SJSA1 (cell line): Measurements from ENCODE around the gene MSI1. TPM values are rescaled to one million over a fixed set of nuclear protein-coding genes. Genes with fewer than 3 reads are reported as not detected.
A peak's percentile ranks its signal among the peaks of the same experiment; 100 is the strongest.

ENCODE experiments used
- DNase-seq, 2 experiments: peaks; one replicate each; pipeline ENCODE4 v3.0.0-alpha.2; 2015 to 2020; ENCODE audit warnings: low spot score in 2 of 2, low read depth in 1 of 2
- H3K27ac ChIP-seq: fragments of 250-450 bp; sonication (Bioruptor Pico); 2 replicates; pipeline ENCODE4 v1.5.1; 2020; ENCODE audit warnings: mild to moderate bottlenecking, moderate library complexity
- H3K27me3 ChIP-seq: fragments of 250-450 bp; sonication (Bioruptor Pico); replicated peaks from 2 replicates; pipeline ENCODE4 v1.5.1; 2020; ENCODE audit warnings: mild to moderate bottlenecking, moderate library complexity
- H3K36me3 ChIP-seq: fragments of 250-450 bp; sonication (Bioruptor Pico); 2 replicates; pipeline ENCODE4 v1.5.1; 2020; ENCODE audit warnings: mild to moderate bottlenecking
- H3K4me1 ChIP-seq: fragments of 250-450 bp; sonication (Bioruptor Pico); replicated peaks from 2 replicates; pipeline ENCODE4 v1.6.1; 2021; ENCODE audit warnings: mild to moderate bottlenecking
- H3K4me3 ChIP-seq: fragments of 250-450 bp; sonication (Bioruptor Pico); 2 replicates; pipeline ENCODE4 v1.5.1; 2020; ENCODE audit warnings: mild to moderate bottlenecking
- H3K9me3 ChIP-seq: fragments of 250-450 bp; sonication (Bioruptor Pico); replicated peaks from 2 replicates; pipeline ENCODE4 v1.5.1; 2020; ENCODE audit warnings: mild to moderate bottlenecking
- total RNA-seq: library from RNA; depleted of rRNA; stranded (reverse); fragments of >200 nt; shearing (Covaris generic); gene quantifications from 2 replicates; pipeline ENCODE4 v1.2.3, GENCODE V29; 2014

MSI1 gene
- total RNA-seq, 1 experiment from 2014 or later: not detected

GRCh38 chr12:120356567-120357030 is 12.4 kb downstream of the MSI1 start:
- H3K9me3 ChIP-seq: no peaks in the 10 kb centered on the region
- H3K27ac ChIP-seq: no peak overlapping the region
- no peaks in the 10 kb centered on the region for H3K36me3 ChIP-seq
- DNase-seq: peak; percentile 83 to 96
- H3K4me3 ChIP-seq: no peak overlapping the region
- peaks cover 5% of the 10 kb centered on the region; the same call in 1 of the 2 replicates for H3K4me1 ChIP-seq
- peaks cover 6% of the 10 kb centered on the region for H3K27me3 ChIP-seq

- Histone ChIP-seq H3K9me3 (no peaks in the 10 kb centered on the region), H3K36me3 (no peaks in the 10 kb centered on the region), H3K4me1 (peaks cover 5% of the 10 kb centered on the region; the same call in 1 of the 2 replicates), H3K27ac (no peak overlapping the region), H3K4me3 (no peak overlapping the region), H3K27me3 (no peaks in the 10 kb centered on the region)
- DNase-seq: no peak
Observed at GRCh38 chr12:120353556-120354317, 15.2 kb downstream of the MSI1 start.

GRCh38 chr12:120353136-120353535 is 15.8 kb downstream of the MSI1 start:
- no peaks in the 10 kb centered on the region for H3K9me3 ChIP-seq
- no peaks in the 10 kb centered on the region for H3K27me3 ChIP-seq
- H3K4me3 ChIP-seq: no peak overlapping the region
- DNase-seq: no peak
- no peak overlapping the region for H3K27ac ChIP-seq
- no peaks in the 10 kb centered on the region for H3K36me3 ChIP-seq
- peaks cover 5% of the 10 kb centered on the region; the same call in 1 of the 2 replicates for H3K4me1 ChIP-seq

GRCh38 chr12:120352117-120352516 is 16.8 kb downstream of the MSI1 start:
- H3K36me3 ChIP-seq: no peaks in the 10 kb centered on the region
- H3K9me3 ChIP-seq: no peaks in the 10 kb centered on the region
- DNase-seq: peak in 1 of 2 experiments; percentile 23
- peaks cover 5% of the 10 kb centered on the region; the same call in 1 of the 2 replicates for H3K4me1 ChIP-seq
- no peaks in the 10 kb centered on the region for H3K27me3 ChIP-seq
- H3K27ac ChIP-seq: no peak overlapping the region
- H3K4me3 ChIP-seq: no peak overlapping the region

GRCh38 chr12:120350576-120351350 is 18.2 kb downstream of the MSI1 start:
- H3K36me3 ChIP-seq: no peaks in the 10 kb centered on the region

GRCh38 chr12:120347766-120348165 is 21.2 kb downstream of the MSI1 start:
- H3K9me3 ChIP-seq: no peaks in the 10 kb centered on the region

More at GRCh38 chr12:120350576-120351350, 18.2 kb downstream of the MSI1 start:
- Histone ChIP-seq H3K9me3 (no peaks in the 10 kb centered on the region), H3K4me3 (no peak overlapping the region), H3K4me1 (no peaks in the 10 kb centered on the region; the same call in 1 of the 2 replicates), H3K27ac (no peak overlapping the region), H3K27me3 (no peaks in the 10 kb centered on the region)
- DNase-seq: no peak

GRCh38 chr12:120346681-120347080 is 22.3 kb downstream of the MSI1 start:
- H3K9me3 ChIP-seq: no peaks in the 10 kb centered on the region
- no peak for DNase-seq

More at GRCh38 chr12:120347766-120348165, 21.2 kb downstream of the MSI1 start:
- Histone ChIP-seq H3K27me3 (no peaks in the 10 kb centered on the region), H3K4me1 (no peaks in the 10 kb centered on the region; the same call in 1 of the 2 replicates), H3K27ac (no peak overlapping the region), H3K4me3 (no peak overlapping the region), H3K36me3 (no peaks in the 10 kb centered on the region)
- DNase-seq: no peak

GRCh38 chr12:120346031-120346430 is 22.9 kb downstream of the MSI1 start:
- DNase-seq: no peak
- H3K27me3 ChIP-seq: no peaks in the 10 kb centered on the region
- no peak overlapping the region for H3K27ac ChIP-seq
- no peaks in the 10 kb centered on the region for H3K36me3 ChIP-seq
- no peak overlapping the region for H3K4me3 ChIP-seq
- no peaks in the 10 kb centered on the region for H3K4me1 ChIP-seq
- no peaks in the 10 kb centered on the region for H3K9me3 ChIP-seq

More at GRCh38 chr12:120346681-120347080, 22.3 kb downstream of the MSI1 start:
- H3K27ac ChIP-seq: no peak overlapping the region
- no peaks in the 10 kb centered on the region for H3K36me3 ChIP-seq
- no peaks in the 10 kb centered on the region for H3K27me3 ChIP-seq
- no peaks in the 10 kb centered on the region for H3K4me1 ChIP-seq
- no peak overlapping the region for H3K4me3 ChIP-seq

- H3K4me3 ChIP-seq: no peak overlapping the region
- no peak overlapping the region for H3K27ac ChIP-seq
- H3K27me3 ChIP-seq: no peaks in the 10 kb centered on the region
- H3K9me3 ChIP-seq: no peaks in the 10 kb centered on the region
- no peaks in the 10 kb centered on the region for H3K36me3 ChIP-seq
- no peak for DNase-seq
- H3K4me1 ChIP-seq: no peaks in the 10 kb centered on the region
Observed at GRCh38 chr12:120343692-120344091, 25.3 kb downstream of the MSI1 start.

GRCh38 chr12:120343039-120343537 is 25.9 kb downstream of the MSI1 start:
- no peaks in the 10 kb centered on the region for H3K27me3 ChIP-seq
- no peaks in the 10 kb centered on the region for H3K36me3 ChIP-seq
- no peak overlapping the region for H3K4me3 ChIP-seq
- H3K27ac ChIP-seq: no peak overlapping the region
- no peaks in the 10 kb centered on the region for H3K4me1 ChIP-seq
- DNase-seq: no peak
- no peaks in the 10 kb centered on the region for H3K9me3 ChIP-seq

- Histone ChIP-seq H3K27me3 (no peaks in the 10 kb centered on the region), H3K4me1 (no peaks in the 10 kb centered on the region), H3K27ac (no peak overlapping the region), H3K9me3 (peaks cover 4% of the 10 kb centered on the region; the same call in 1 of the 2 replicates), H3K36me3 (no peaks in the 10 kb centered on the region), H3K4me3 (no peak overlapping the region)
- DNase-seq: no peak
Observed at GRCh38 chr12:120342175-120343038, 26.6 kb downstream of the MSI1 start.

- Histone ChIP-seq H3K36me3 (no peaks in the 10 kb centered on the region), H3K27me3 (no peaks in the 10 kb centered on the region), H3K4me3 (no peak overlapping the region), H3K4me1 (no peaks in the 10 kb centered on the region), H3K27ac (no peak overlapping the region), H3K9me3 (peaks cover 13% of the 10 kb centered on the region; the same call in 1 of the 2 replicates)
- DNase-seq: no peak
Observed at GRCh38 chr12:120339256-120339655, 29.7 kb downstream of the MSI1 start.

- Histone ChIP-seq H3K4me1 (no peaks in the 10 kb centered on the region), H3K4me3 (no peak overlapping the region), H3K36me3 (no peaks in the 10 kb centered on the region), H3K27ac (no peak overlapping the region), H3K27me3 (no peaks in the 10 kb centered on the region), H3K9me3 (peaks cover 13% of the 10 kb centered on the region; the same call in 1 of the 2 replicates)
- no peak for DNase-seq
Observed at GRCh38 chr12:120337730-120338129, 31.2 kb downstream of the MSI1 start.
